KMS-11 (cell line): Measurements from ENCODE around the gene NINL.

Experiments used
- H2AFZ ChIP-seq: fragments of 200-600 bp; sonication (generic); 2 replicates; pipeline ENCODE4 v1.6.1; 2016; ENCODE audit warnings: antibody characterized with exemption, mixed run types, low read depth
- H3K27ac ChIP-seq: fragments of 200-600 bp; sonication (generic); 2 replicates; pipeline ENCODE4 v1.6.1; 2016; ENCODE audit warnings: mild to moderate bottlenecking, mixed run types
- H3K27me3 ChIP-seq: fragments of 200-600 bp; sonication (generic); 2 replicates; pipeline ENCODE4 v1.6.1; 2017; ENCODE audit warnings: mild to moderate bottlenecking, low read depth, mixed run types, moderate library complexity; ENCODE audit not compliant: insufficient read depth
- H3K36me3 ChIP-seq: fragments of 200-600 bp; sonication (generic); 2 replicates; pipeline ENCODE4 v1.6.1; 2017; ENCODE audit warnings: mild to moderate bottlenecking, mixed run types; ENCODE audit not compliant: insufficient read depth
- H3K4me1 ChIP-seq: fragments of 200-600 bp; sonication (generic); 2 replicates; pipeline ENCODE4 v1.6.1; 2016; ENCODE audit warnings: mild to moderate bottlenecking, low read depth, mixed run types; ENCODE audit not compliant: poor library complexity, severe bottlenecking
- H3K4me2 ChIP-seq: fragments of 200-600 bp; sonication (generic); 2 replicates; pipeline ENCODE4 v1.7.0; 2016; ENCODE audit warnings: mild to moderate bottlenecking, mixed run types
- H3K4me3 ChIP-seq: fragments of 200-600 bp; sonication (generic); IDR thresholded peaks from 2 replicates; pipeline ENCODE4 v1.6.1; 2017; ENCODE audit warnings: low read depth, low read length, mixed read lengths; ENCODE audit not compliant: insufficient read depth
- H3K79me2 ChIP-seq: fragments of 200-600 bp; sonication (generic); 2 replicates; pipeline ENCODE4 v1.6.1; 2016; ENCODE audit warnings: low read depth, mixed run types; ENCODE audit not compliant: insufficient read depth
- H3K9ac ChIP-seq: fragments of 200-600 bp; sonication (generic); 2 replicates; pipeline ENCODE4 v1.6.1; 2016; ENCODE audit warnings: mild to moderate bottlenecking, mixed run types
- H4K20me1 ChIP-seq: fragments of 200-600 bp; sonication (generic); 2 replicates; pipeline ENCODE4 v1.6.1; 2016; ENCODE audit warnings: mild to moderate bottlenecking, mixed run types; ENCODE audit not compliant: insufficient read depth
- TF ChIP-seq, protein P1 (sequence below): fragments of 200-600 bp; sonication (generic); conservative IDR thresholded peaks from 2 replicates; pipeline ENCODE4 v1.6.1; 2017; ENCODE audit warnings: low read depth, mild to moderate bottlenecking, antibody characterized with exemption, low read length, moderate library complexity, mixed read lengths

NINL gene

DNA sequence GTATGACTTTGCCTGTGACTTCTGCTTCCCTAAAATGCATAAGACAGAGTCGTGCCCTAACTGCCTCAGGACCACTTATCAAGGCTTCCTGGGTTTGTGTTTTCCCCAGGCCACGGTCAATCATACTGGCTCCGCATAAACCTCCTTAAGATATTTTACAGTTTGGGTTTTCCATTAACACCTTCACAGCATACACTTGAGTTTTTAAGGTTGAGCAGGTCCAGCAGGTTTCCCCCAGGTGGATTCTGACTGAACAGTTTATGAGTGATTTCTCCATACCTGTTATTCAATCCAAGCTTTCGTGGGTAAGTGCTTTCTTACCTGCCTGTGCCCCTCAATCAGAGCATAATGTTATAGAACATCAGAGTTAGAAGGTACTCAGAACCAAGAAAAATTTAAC lies 39.3 kb downstream of the NINL start:
- Histone ChIP-seq H3K27ac (no peak overlapping the region), H3K4me2 (no peak overlapping the region), H3K79me2 (no peaks in the 10 kb centered on the region)

DNA sequence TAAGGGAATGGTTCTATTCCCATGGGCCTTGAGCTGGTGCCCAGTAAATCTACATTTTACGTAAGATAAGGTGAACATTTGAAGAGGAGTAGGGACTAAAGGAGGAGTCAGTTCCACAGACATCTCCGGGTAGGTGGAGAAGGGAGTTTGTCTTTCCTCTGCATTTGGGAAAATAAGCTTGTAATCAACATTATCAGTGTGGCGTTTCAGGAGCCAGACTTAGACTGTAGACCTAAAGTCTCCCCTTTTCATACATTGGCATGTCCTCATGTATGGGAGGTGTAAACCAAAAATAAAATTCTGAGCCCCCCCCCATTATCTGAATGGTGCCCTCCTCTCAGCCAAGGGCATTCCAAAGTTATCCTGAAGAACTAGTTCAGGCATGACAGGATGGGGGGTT lies 40.2 kb downstream of the NINL start:
- no peak overlapping the region for H3K4me2 ChIP-seq
- no peak overlapping the region for H3K27ac ChIP-seq

More for the DNA sequence above, 39.3 kb downstream of the NINL start:
- H3K4me3 ChIP-seq = no peak overlapping the region
- H3K27me3 ChIP-seq = no peaks in the 10 kb centered on the region
- no peaks in the 10 kb centered on the region for H4K20me1 ChIP-seq
- H3K4me1 ChIP-seq = no peaks in the 10 kb centered on the region
- no peak overlapping the region for H2AFZ ChIP-seq
- H3K9ac ChIP-seq = no peak overlapping the region
- TF ChIP-seq, protein P1, sequence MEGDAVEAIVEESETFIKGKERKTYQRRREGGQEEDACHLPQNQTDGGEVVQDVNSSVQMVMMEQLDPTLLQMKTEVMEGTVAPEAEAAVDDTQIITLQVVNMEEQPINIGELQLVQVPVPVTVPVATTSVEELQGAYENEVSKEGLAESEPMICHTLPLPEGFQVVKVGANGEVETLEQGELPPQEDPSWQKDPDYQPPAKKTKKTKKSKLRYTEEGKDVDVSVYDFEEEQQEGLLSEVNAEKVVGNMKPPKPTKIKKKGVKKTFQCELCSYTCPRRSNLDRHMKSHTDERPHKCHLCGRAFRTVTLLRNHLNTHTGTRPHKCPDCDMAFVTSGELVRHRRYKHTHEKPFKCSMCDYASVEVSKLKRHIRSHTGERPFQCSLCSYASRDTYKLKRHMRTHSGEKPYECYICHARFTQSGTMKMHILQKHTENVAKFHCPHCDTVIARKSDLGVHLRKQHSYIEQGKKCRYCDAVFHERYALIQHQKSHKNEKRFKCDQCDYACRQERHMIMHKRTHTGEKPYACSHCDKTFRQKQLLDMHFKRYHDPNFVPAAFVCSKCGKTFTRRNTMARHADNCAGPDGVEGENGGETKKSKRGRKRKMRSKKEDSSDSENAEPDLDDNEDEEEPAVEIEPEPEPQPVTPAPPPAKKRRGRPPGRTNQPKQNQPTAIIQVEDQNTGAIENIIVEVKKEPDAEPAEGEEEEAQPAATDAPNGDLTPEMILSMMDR = no peak
- no peaks in the 10 kb centered on the region for H3K36me3 ChIP-seq

DNA sequence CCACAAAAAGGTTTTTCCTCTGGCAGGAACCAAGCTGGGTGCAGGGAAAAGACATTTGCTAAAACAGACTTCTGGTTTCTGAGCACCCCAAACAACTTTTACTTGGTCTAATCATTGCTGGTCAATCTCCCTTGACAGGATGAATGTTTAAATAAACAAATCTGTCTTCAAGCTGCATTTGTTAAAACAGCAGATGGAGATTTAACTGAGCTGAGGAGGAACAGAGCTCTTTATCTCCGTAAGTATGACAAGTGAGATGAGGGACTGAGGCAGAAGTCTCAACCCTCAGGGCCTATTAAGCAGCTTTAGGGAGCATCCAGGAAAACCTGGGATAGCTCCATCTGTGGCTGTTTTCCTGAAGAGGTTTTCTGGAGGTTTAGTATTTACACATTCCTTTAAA lies 40.6 kb downstream of the NINL start:
- Histone ChIP-seq H3K4me2 (no peak overlapping the region), H3K27ac (no peak overlapping the region), H3K79me2 (no peaks in the 10 kb centered on the region), H4K20me1 (no peaks in the 10 kb centered on the region), H3K9ac (no peak overlapping the region), H2AFZ (no peak overlapping the region), H3K4me1 (no peaks in the 10 kb centered on the region), H3K36me3 (no peaks in the 10 kb centered on the region), H3K27me3 (no peaks in the 10 kb centered on the region), H3K4me3 (no peak overlapping the region)
- TF ChIP-seq, protein P1 = no peak

More for the DNA sequence above, 40.2 kb downstream of the NINL start:
- Histone ChIP-seq H3K36me3 (no peaks in the 10 kb centered on the region), H3K4me3 (no peak overlapping the region), H2AFZ (no peak overlapping the region), H3K79me2 (no peaks in the 10 kb centered on the region), H3K9ac (no peak overlapping the region), H3K27me3 (no peaks in the 10 kb centered on the region), H4K20me1 (no peaks in the 10 kb centered on the region), H3K4me1 (no peaks in the 10 kb centered on the region)
- TF ChIP-seq, protein P1 = no peak

DNA sequence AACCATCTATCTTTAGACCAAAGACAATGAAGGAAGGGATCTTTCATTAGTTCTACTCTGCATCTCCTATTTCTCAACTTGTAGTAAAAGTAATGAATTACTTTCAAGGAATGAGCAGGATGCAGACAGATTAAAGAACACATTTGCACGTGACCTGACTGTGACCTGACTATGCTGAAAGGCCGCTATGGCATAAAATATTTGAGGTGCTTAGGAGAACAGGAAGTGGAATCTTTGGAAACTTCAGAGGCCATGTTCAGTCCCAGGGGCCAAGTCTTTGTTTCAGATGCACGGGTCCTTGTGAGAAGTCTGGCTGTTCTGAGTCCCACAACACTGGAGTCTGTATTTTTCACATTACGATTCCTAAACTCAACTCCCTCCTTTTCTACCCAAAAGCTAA lies 41.0 kb downstream of the NINL start:
- Histone ChIP-seq H3K36me3 (no peaks in the 10 kb centered on the region), H3K27me3 (no peaks in the 10 kb centered on the region), H3K79me2 (no peaks in the 10 kb centered on the region), H2AFZ (no peak overlapping the region), H3K4me2 (no peak overlapping the region), H3K4me1 (no peaks in the 10 kb centered on the region), H3K9ac (no peak overlapping the region), H3K4me3 (no peak overlapping the region), H4K20me1 (no peaks in the 10 kb centered on the region), H3K27ac (no peak overlapping the region)
- TF ChIP-seq, protein P1 = no peak

DNA sequence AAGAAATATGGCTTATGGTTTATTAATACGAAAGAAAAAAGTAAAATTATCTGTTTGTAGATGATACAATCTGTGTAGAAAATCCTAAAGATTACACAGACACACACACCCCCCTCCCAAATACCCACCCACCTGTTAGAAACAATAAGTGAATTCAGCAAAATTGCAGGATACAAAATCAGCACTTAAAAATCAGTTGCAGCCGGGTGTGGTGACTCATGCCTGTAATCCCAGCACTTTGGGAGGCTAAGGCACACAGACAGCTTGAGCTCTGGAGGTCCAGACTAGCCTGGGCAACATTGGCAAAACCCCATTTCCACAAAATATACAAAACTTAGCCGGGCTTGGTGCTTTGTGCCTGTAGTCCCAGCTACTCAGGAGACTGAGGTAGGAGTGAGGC lies 42.3 kb downstream of the NINL start:
- Histone ChIP-seq H3K9ac (no peak overlapping the region), H3K4me3 (no peak overlapping the region), H2AFZ (no peak overlapping the region), H3K79me2 (no peaks in the 10 kb centered on the region), H3K4me1 (no peaks in the 10 kb centered on the region), H3K4me2 (no peak overlapping the region), H3K27ac (no peak overlapping the region), H3K36me3 (no peaks in the 10 kb centered on the region), H4K20me1 (no peaks in the 10 kb centered on the region), H3K27me3 (no peaks in the 10 kb centered on the region)
- TF ChIP-seq, protein P1 = no peak
